A549 (cell line): ENCODE results near the gene LARGE1.

ENCODE experiments used
- CEBPB ChIP-seq, 2 experiments: fragments of >200 bp in 1 of 2; sonication (Bioruptor Twin) in 1 of 2; formaldehyde crosslinking in 1 of 2; IDR thresholded peaks; 2 replicates each; pipeline ENCODE4 v1.6.1; 2012 to 2016
- POLR2A ChIP-seq: IDR thresholded peaks from 2 replicates; pipeline ENCODE4 v1.6.1; 2012; ENCODE audit warnings: mild to moderate bottlenecking, low read length
- TF ChIP-seq, protein P1 (sequence below): fragments of >200 bp; sonication (Bioruptor Twin); formaldehyde crosslinking; IDR thresholded peaks from 3 replicates; pipeline ENCODE4 v1.5.1; 2016

DNA sequence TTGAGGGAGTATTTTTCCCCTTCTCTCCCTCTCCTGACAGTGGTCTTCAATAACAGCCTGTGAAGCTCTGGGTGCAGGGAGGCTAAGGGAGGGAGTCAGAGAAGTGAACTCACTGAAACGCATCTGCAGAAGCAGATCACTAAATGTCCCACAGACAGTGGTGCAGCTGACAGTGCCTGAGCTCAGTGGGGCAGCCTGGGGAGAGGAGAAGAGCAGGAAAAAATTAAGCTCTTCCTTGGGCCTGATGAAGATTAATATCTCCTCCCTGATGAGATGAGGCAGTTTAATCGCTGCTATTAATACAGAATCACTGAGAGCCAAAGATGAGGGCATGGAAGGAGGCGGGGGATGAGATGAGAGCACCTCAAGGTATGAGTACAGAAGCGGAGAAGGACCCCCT, 180.8 kb downstream of the LARGE1 start:
- TF ChIP-seq, protein P1, sequence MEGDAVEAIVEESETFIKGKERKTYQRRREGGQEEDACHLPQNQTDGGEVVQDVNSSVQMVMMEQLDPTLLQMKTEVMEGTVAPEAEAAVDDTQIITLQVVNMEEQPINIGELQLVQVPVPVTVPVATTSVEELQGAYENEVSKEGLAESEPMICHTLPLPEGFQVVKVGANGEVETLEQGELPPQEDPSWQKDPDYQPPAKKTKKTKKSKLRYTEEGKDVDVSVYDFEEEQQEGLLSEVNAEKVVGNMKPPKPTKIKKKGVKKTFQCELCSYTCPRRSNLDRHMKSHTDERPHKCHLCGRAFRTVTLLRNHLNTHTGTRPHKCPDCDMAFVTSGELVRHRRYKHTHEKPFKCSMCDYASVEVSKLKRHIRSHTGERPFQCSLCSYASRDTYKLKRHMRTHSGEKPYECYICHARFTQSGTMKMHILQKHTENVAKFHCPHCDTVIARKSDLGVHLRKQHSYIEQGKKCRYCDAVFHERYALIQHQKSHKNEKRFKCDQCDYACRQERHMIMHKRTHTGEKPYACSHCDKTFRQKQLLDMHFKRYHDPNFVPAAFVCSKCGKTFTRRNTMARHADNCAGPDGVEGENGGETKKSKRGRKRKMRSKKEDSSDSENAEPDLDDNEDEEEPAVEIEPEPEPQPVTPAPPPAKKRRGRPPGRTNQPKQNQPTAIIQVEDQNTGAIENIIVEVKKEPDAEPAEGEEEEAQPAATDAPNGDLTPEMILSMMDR: no peak
- TF ChIP-seq POLR2A (no peak), CEBPB (IDR thresholded peaks at IDR 0.05) (no peak)
